Thyroid gland (tissue), 4 donors: ENCODE results near the gene WWP2.

Experiments used
- CTCF ChIP-seq, 6 experiments: fragments of 200-600 bp in 3 of 6; fragments of 450-650 bp in 3 of 6; sonication (generic) in 3 of 6; IDR thresholded peaks; one replicate each; pipeline ENCODE4 v1.5.1; 2016 to 2019; ENCODE audit warnings: antibody characterized with exemption in 6 of 6, mild to moderate bottlenecking in 2 of 6, inconsistent platforms in 1 of 6, moderate library complexity in 1 of 6
- POLR2A ChIP-seq, 2 donors: fragments of 450-650 bp; IDR thresholded peaks; one replicate each; pipeline ENCODE4 v1.6.1; 2017; ENCODE audit warnings: antibody characterized with exemption in 2 of 2, mild to moderate bottlenecking in 2 of 2, moderate library complexity in 1 of 2

DNA sequence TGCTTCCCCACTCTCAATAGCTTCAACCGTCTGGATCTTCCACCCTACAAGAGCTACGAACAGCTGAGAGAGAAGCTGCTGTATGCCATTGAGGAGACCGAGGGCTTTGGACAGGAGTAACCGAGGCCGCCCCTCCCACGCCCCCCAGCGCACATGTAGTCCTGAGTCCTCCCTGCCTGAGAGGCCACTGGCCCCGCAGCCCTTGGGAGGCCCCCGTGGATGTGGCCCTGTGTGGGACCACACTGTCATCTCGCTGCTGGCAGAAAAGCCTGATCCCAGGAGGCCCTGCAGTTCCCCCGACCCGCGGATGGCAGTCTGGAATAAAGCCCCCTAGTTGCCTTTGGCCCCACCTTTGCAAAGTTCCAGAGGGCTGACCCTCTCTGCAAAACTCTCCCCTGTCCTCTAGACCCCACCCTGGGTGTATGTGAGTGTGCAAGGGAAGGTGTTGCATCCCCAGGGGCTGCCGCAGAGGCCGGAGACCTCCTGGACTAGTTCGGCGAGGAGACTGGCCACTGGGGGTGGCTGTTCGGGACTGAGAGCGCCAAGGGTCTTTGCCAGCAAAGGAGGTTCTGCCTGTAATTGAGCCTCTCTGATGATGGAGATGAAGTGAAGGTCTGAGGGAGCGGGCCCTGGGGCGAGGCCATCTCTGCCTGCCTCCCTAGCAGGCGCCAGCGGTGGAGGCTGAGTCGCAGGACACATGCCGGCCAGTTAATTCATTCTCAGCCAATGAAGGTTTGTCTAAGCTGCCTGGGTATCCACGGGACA is 177.9 kb downstream of the WWP2 start:
- TF ChIP-seq CTCF (IDR thresholded peaks at IDR 0.05) (no peak), POLR2A (IDR thresholded peaks at IDR 0.05) (no peak)
